ENCODE measurements around the gene NTN1.

DNA sequence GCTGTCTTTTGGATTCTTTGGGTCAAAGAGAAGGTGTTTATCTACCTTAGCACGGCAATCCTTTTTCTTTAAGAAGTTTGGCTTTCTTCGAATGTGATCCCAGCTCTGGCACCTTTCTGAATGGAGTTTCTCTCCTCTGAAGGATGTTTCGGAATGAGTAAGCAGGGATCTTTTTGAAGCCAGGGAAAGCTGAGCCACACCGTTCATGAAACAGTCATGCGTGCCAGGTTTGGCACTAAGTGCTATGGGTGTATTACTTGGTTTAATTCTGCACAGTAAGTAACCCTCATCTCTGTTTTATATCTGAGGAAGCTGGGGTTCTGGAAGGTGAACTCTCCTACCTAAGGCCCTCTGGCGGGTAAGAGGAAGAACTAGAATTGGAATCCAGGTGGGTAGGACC, 234.5 kb downstream of the NTN1 start:
- TF ChIP-seq, protein P1, sequence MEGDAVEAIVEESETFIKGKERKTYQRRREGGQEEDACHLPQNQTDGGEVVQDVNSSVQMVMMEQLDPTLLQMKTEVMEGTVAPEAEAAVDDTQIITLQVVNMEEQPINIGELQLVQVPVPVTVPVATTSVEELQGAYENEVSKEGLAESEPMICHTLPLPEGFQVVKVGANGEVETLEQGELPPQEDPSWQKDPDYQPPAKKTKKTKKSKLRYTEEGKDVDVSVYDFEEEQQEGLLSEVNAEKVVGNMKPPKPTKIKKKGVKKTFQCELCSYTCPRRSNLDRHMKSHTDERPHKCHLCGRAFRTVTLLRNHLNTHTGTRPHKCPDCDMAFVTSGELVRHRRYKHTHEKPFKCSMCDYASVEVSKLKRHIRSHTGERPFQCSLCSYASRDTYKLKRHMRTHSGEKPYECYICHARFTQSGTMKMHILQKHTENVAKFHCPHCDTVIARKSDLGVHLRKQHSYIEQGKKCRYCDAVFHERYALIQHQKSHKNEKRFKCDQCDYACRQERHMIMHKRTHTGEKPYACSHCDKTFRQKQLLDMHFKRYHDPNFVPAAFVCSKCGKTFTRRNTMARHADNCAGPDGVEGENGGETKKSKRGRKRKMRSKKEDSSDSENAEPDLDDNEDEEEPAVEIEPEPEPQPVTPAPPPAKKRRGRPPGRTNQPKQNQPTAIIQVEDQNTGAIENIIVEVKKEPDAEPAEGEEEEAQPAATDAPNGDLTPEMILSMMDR (conservative IDR thresholded peaks at IDR 0.05; ENCODE audit: low read length): no peak
- TF ChIP-seq EZH2phosphoT487 (IDR thresholded peaks at IDR 0.05; ENCODE audit: borderline replicate concordance, low read depth, low read length): no peak

All from OCI-LY7 (cell line).